NOMO-1 treated with DMSO at 0.1 percent for 48 hours (cell line): ENCODE data around the gene CACFD1.
"Not testable (repeated sequence)": the region's sequence is repeated elsewhere in the genome, so short reads cannot be mapped to it uniquely, and the experiment has no call there.

Experiments used
- DNase-seq: peaks from one replicate; lab custom pipeline; 2025; ENCODE audit not compliant: unreplicated experiment; lab: John Stamatoyannopoulos, UW

CACFD1 gene

DNA sequence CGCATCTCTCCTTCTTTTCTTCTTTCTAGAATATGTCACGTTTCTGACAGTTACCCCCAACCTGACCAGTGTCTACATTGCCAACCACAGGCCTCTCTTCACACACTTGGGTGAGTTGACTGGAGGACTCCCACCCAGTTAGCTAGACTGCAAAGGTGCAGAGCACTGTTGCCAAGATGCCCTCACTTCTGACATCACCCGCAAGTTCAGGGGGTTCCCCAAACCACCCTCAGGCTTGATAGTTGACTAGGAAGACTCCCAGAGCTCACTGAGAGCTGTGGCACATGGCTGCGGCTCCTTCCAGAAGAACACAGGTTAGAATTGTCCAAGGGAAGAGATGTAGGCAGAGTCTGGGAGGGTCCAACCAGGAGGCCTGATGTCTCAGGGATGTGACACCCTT lies 20.4 kb upstream of the CACFD1 start:
- no peak for DNase-seq

DNA sequence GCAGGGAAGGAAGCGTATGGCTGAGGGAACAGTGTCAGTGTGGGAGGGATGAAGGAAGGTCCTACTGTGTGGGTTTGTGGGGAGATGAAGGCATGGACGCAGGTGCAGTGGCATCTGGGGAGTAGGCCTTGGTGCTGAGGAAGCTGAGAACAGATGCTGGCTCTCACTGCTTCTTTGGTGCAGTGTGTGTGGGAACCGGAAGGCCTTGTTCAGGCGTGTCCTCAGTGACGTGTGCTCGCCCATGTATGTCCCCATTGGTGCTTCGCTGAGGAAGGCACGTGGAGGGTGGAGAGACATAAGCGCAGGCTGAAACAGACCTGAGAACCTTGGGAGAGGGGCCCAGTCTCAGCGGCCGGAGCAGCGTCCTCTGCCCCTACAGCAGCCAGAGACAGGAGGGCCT lies 18.9 kb upstream of the CACFD1 start:
- DNase-seq, result no peak

- DNase-seq, result no peak
These were observed 18.2 kb upstream of the CACFD1 start for GRCh38 chr9:133441571-133441970.

DNA sequence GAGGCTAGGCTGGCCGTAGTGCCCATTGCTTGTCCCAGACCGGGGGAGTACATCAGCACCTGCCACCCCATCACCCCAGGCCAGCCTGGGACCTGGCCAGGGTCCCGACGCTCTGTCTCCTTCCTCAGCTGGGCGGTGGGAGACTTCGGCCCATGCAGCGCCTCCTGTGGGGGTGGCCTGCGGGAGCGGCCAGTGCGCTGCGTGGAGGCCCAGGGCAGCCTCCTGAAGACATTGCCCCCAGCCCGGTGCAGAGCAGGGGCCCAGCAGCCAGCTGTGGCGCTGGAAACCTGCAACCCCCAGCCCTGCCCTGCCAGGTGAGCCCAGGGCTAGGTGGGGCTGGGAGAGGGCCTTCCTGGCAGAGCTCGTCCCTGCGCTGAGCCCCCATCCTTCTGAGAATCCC lies 16.5 kb upstream of the CACFD1 start:
- DNase-seq, result no peak

- no peak for DNase-seq
These were observed 15.8 kb upstream of the CACFD1 start for GRCh38 chr9:133443982-133444381.

DNA sequence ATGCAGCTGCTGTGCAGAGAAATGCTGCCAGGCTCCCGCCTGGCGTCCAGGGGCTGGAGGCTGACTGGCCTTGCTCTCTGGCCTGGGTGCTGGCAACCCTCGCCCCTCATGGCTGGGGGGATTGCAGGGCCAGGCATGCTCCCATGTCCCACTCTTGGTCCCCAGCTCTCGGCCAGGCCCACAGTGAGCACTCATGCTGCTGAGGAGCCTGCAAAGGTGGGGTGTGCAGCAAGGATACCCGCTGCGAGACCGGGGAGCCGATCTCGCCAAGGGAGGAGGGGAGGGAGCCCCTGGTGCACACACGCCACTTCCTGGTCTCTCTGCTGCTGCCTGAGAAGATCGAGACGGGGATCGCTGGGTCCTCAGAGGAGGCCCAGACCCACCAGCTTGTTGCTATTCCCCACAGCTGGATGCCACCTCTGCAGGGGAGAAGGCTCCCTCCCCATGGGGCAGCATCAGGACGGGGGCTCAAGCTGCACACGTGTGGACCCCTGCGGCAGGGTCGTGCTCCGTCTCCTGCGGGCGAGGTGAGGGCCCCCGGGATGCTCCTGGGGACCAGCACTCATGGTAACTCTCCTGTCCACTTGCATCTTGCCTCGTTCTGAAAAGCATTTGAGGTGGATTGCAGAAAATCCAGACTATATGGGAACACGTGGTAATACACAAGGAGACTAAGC lies 14.3 kb upstream of the CACFD1 start:
- DNase-seq, result no peak

DNA sequence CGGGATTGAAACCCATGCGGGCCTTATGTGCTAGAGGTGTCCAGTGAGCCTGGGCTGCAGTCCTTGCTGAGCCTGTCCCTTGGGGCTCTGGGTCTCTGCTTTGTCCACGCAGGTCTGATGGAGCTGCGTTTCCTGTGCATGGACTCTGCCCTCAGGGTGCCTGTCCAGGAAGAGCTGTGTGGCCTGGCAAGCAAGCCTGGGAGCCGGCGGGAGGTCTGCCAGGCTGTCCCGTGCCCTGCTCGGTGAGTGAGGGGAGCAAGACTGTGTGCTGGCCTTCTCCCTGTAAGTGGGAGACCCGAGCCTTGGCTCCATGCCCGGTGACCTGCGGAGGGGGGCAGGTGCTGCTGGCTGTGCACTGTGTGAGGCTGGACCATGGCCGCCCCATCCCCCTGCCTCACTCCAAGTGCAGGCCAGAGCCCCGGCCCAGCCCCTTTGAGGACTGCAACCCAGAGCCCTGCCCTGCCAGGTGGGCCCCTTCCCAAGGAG lies 11.2 kb upstream of the CACFD1 start:
- DNase-seq, result no peak

- no peak for DNase-seq
These were observed 10.0 kb upstream of the CACFD1 start for GRCh38 chr9:133449760-133450159.

DNA sequence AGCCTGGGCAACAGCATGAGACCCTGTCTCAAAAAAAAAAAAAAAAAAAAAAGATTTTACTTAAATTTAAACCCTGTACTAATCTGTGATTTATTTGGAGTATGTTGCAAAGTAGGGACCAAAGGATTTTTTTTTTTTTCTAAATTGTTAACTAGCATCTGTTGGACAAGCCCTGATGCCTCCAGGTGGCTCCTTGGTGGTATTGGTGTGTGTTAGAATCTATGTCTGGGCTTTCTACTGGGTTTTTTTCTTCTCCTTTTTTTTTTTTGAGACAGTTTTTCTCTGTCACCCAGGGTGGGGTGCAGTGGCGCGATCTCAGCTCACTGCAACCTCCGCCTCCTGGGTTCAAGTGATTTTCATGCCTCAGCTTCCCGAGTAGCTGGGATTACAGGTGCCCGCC lies 7.9 kb upstream of the CACFD1 start:
- not testable (repeated sequence) for DNase-seq

DNA sequence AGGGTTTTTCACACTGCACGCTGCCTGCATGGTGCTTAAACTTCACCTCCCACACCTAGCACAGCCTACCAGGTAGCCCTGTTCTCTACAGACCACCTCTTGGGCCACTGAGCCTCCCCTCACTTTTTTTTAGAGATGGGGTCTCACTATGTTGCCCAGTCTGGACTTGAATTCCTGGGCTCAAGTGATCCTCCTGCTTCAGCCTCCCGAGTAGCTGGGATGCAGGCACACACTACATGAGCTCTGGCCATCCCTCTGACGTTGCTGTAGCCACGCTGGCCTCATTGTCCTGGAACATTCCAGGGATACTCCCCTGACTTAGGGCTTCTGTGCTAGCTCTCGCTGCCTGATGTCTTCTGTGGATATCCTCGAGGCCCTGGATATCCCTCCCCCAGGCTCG lies 7.2 kb upstream of the CACFD1 start:
- no peak for DNase-seq

- no peak for DNase-seq
These were observed 6.1 kb upstream of the CACFD1 start for GRCh38 chr9:133453651-133454050.

- no peak for DNase-seq
These were observed 5.5 kb upstream of the CACFD1 start for GRCh38 chr9:133454325-133454724.

DNA sequence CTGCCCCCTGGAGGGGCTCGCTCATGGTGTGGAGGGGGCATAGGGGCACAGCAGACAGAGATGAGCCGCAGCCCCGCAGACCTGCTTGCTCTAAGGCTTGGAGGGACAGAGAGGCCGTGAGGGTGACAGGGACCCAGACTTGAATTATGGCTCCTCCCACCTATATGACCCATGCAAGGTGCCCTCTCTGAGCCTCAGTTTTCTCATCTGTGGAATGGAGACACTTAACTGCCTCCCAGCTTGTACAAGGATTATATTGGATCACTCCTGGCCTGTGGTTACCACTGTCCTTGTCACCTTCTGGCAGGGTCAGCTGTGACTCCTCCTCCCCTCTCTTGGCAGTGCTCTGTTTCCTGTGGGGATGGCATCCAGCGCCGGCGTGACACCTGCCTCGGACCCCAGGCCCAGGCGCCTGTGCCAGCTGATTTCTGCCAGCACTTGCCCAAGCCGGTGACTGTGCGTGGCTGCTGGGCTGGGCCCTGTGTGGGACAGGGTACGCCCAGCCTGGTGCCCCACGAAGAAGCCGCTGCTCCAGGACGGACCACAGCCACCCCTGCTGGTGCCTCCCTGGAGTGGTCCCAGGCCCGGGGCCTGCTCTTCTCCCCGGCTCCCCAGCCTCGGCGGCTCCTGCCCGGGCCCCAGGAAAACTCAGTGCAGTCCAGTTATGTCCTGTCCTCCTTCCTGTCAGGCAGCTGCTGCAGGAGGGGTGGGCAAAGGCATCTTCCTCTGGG lies 4.7 kb upstream of the CACFD1 start:
- DNase-seq, result no peak

GRCh38 chr9:133455936-133456335 lies 3.8 kb upstream of the CACFD1 start:
- no peak for DNase-seq

DNA sequence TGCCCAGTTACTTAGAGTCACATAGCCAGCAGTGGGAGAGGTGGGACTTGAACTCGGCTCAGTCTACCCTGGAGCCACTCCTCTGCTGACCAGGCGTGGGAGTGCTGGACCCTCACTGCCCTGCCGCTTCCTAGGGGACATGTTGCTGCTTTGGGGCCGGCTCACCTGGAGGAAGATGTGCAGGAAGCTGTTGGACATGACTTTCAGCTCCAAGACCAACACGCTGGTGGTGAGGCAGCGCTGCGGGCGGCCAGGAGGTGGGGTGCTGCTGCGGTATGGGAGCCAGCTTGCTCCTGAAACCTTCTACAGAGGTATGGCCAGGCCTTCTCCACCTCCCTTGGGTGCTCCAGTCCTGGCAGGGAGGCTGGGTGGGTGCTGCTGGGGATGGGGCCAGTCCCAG lies 3.4 kb upstream of the CACFD1 start:
- DNase-seq, result no peak

DNA sequence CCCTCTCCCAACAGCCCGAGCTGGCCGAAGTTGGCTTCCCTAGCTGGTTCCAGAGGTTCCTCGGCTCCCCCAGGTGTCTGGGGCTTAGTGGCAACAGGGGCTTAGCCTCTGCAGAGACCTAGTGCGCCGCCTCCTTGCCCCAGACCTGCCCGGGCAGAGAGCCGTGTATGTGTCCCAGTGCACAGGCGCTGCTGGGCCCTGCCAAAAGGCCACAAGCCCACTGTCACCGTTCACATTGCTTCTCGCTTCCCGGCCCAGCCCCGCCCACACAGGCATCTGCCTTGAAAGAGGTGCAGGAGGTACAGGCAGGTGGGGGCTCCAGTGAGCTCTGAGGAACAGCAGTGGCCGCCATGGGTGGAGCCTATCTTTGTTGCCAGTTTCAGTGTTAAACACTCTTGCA lies 2.5 kb upstream of the CACFD1 start:
- DNase-seq, result no peak

- DNase-seq, result no peak
These were observed 2.0 kb upstream of the CACFD1 start for GRCh38 chr9:133457748-133458147.

- no peak for DNase-seq
These were observed 1.0 kb upstream of the CACFD1 start for GRCh38 chr9:133458643-133459312.

DNA sequence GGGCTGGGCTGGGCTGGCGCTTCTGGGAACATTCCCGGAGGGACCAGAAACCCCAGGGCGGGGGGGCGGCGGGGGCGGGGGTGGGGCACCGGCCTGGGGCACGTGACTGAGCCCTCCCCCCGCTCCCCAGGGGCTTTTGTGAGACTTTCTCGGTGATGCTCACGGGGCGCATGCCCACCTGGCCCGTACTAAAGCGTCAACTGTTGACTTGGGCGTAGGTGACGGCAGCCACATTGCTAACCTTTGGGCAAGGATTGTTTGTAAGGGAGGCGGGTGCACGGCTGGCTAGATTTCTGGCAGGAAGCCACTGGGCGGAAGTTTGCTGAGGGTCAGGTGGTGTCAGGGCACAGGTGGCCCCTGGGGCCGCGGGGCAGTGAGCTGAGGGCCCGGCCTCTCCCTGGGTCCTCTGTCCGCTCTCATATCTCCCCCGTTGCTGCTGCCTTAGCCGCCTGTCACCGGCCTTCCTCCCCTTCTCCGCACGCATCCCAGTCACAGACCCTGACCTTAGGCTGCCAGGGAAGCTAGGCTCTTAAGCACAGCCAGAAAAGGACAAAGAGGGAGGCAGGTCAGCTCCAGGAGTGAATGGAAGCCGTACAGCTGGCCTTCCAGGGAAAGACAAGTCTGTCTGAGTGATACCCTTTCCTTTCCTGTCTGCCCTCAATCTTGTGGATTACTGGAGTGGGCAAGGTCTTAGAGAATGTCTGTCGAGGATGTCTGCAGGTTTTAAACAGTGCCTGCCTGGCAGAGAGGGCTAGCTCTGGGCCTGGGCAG lies 812 bp downstream of the CACFD1 start:
- no peak for DNase-seq

GRCh38 chr9:133461975-133462374 lies 2.2 kb downstream of the CACFD1 start:
- no peak for DNase-seq

GRCh38 chr9:133463234-133463863 lies 3.6 kb downstream of the CACFD1 start:
- DNase-seq, result no peak
